ENCODE data around the gene ZMYM4. TPM values are rescaled to one million over a fixed set of nuclear protein-coding genes. Genes with fewer than 3 reads are reported as not detected.
"Not testable (repeated sequence)": the region's sequence is repeated elsewhere in the genome, so short reads cannot be mapped to it uniquely, and the experiment has no call there.

ZMYM4 gene
- total RNA-seq, 1 experiment from 2014 or later: 16.5 TPM

- DNase-seq (ENCODE audit: low spot score): no peak
Measured at GRCh38 chr1:35452106-35452774, 183.7 kb downstream of the ZMYM4 start.

GRCh38 chr1:35453031-35453430 lies 184.5 kb downstream of the ZMYM4 start:
- no peak for DNase-seq (ENCODE audit: low spot score)

- no peak for DNase-seq (ENCODE audit: low spot score)
Measured at GRCh38 chr1:35454176-35454575, 185.7 kb downstream of the ZMYM4 start.

- DNase-seq (ENCODE audit: low spot score): no peak
Measured at GRCh38 chr1:35454616-35455015, 186.1 kb downstream of the ZMYM4 start.

GRCh38 chr1:35460796-35461195 lies 192.3 kb downstream of the ZMYM4 start:
- no peak for DNase-seq (ENCODE audit: low spot score)

GRCh38 chr1:35461966-35462651 lies 193.6 kb downstream of the ZMYM4 start:
- no peak for DNase-seq (ENCODE audit: low spot score)

- DNase-seq (ENCODE audit: low spot score): no peak
Measured at GRCh38 chr1:35463232-35463631, 194.7 kb downstream of the ZMYM4 start.

- DNase-seq (ENCODE audit: low spot score): not testable (repeated sequence)
Measured at GRCh38 chr1:35463749-35464148, 195.2 kb downstream of the ZMYM4 start.

DNA sequence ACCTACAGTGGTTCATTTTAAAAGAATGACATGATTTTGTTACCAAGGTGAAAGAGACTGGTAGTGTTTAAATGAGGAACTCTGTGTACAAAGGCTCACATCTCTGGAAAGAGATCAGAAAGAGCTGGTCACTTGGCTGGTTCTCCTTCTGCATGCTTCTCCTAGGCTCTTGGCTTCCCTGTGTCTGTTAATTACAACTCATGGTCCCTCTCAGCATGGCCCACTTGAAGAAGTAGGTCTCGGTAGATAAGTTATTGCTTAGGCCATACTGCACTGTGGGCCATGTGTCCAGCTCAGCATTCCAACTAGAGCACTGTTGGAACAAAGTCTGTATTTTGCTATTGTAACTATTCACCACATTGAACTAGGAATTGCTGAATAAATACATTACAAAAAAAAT lies 197.6 kb downstream of the ZMYM4 start:
- no peak for DNase-seq (ENCODE audit: low spot score)

DNA sequence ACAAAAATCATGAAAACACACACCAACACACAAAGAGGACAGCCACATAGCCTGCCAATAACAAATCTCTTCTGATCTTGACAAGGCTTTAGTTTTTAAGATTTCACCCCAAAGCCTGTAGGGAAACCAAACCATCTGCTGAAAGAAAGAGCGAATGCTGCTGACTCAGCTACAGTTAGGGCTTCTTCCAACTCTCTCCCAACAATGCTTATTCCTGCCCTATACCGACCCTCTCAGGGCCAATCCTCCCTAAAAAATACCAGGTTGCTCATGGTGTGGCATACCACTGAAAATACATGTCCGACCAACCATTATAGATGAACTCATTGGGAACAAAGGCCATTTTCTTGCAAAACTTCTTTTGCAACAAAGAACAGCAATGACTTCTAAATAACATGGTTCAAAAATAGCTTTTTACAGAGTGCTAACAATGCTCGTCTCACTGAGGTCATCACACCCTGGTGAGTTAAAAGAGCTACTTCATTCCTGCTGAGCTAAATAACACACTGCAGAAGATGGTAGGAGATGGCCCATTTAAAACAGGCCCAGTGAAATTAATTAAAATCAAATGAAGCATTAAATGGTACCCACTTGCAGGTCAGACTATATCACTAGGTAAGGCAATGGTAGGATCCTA lies 202.6 kb downstream of the ZMYM4 start:
- no peak for DNase-seq (ENCODE audit: low spot score)

Small RNAs within 50 kb of the gene (small RNA-seq; reads per million reads assigned to genes)
- gene RF00091: not detected

Other genes with a start within 250 kb of the ZMYM4 start
- 4.4 and 7.4 TPM in 2 replicates for gene ZMYM6, start 236.8 kb upstream of the ZMYM4 start, total RNA-seq (2014; rRNA removed; shearing (Covaris generic))
- gene ZMYM1, start 189.3 kb upstream of the ZMYM4 start, total RNA-seq (2014; rRNA removed; shearing (Covaris generic)): 3.7 and 7.4 TPM in 2 replicates
- 166 and 167 TPM in 2 replicates for gene SFPQ, start 75.6 kb upstream of the ZMYM4 start, total RNA-seq (2014; rRNA removed; shearing (Covaris generic))

All from HT-29 (cell line).